Measurements from ENCODE around the gene PAGE2B. TPM values are rescaled to one million over a fixed set of nuclear protein-coding genes. Genes with fewer than 3 reads are reported as not detected.

The PAGE2B gene
- total RNA-seq, 3 donors from 2014 or later (not counting 1 experiment from before 2014, with no cell fraction given): 1.0 to 1.2 TPM; not detected in 1

GRCh38 chrX:55119712-55120111, 44.9 kb downstream of the PAGE2B start:
- Mint-ChIP-seq H3K27ac (peak overlapping the region in 1 of 2 donors; percentile 68), H3K4me1 (peaks cover 15% of the 10 kb centered on the region in 2 donors), H3K9me3 (no peaks in the 10 kb centered on the region), H3K4me3 (no peak overlapping the region), H3K27me3 (ENCODE audit: low read depth in 2 of 2) (peaks cover 0 to 44% of the 10 kb centered on the region in 2 donors), H3K36me3 (no peaks in the 10 kb centered on the region)
- ATAC-seq: no peak
- Histone ChIP-seq H3K36me3 (ENCODE audit: control insufficient read depth, insufficient read depth, low read length) (no peaks in the 10 kb centered on the region), H3K27me3 (ENCODE audit: control insufficient read depth, insufficient read depth, low read length) (no peaks in the 10 kb centered on the region), H3K4me3 (ENCODE audit: low read length) (no peak overlapping the region), H3K27ac (ENCODE audit: low read length) (no peak overlapping the region), H3K9me3 (ENCODE audit: control insufficient read depth, insufficient read depth, low read length) (no peaks in the 10 kb centered on the region), H3K4me1 (ENCODE audit: control insufficient read depth, insufficient read depth, low read length) (peaks cover 12% of the 10 kb centered on the region)
- no peak for TF ChIP-seq CTCF (IDR thresholded peaks at IDR 0.05)
- DNase-seq: peak in 1 of 2 donors; percentile 2
- WGBS (ENCODE audit: insufficient coverage): 20% methylated on average over 1 of the region's 1 CpG
- intact Hi-C loops (cut with micrococcal nuclease): no loop called here

GRCh38 chrX:55120761-55121358, 46.0 kb downstream of the PAGE2B start:
- H3K9me3 ChIP-seq (ENCODE audit: control insufficient read depth, insufficient read depth, low read length): no peaks in the 10 kb centered on the region
- H3K9me3 Mint-ChIP-seq: no peaks in the 10 kb centered on the region
- peaks cover 12% of the 10 kb centered on the region for H3K4me1 ChIP-seq (ENCODE audit: control insufficient read depth, insufficient read depth, low read length)
- H3K36me3 ChIP-seq (ENCODE audit: control insufficient read depth, insufficient read depth, low read length): no peaks in the 10 kb centered on the region
- no peak overlapping the region for H3K27ac ChIP-seq (ENCODE audit: low read length)
- peaks cover 0 to 32% of the 10 kb centered on the region in 2 donors for H3K27me3 Mint-ChIP-seq (ENCODE audit: low read depth in 2 of 2)
- WGBS (ENCODE audit: insufficient coverage): 75% methylated on average over 1 of the region's 2 CpGs
- intact Hi-C loops (cut with micrococcal nuclease): no loop called here
- no peaks in the 10 kb centered on the region for H3K27me3 ChIP-seq (ENCODE audit: control insufficient read depth, insufficient read depth, low read length)
- no peak overlapping the region for H3K4me3 Mint-ChIP-seq
- TF ChIP-seq CTCF (IDR thresholded peaks at IDR 0.05): no peak
- DNase-seq: no peak
- no peak for ATAC-seq
- peaks cover 15% of the 10 kb centered on the region in 2 donors for H3K4me1 Mint-ChIP-seq
- no peaks in the 10 kb centered on the region for H3K36me3 Mint-ChIP-seq
- H3K4me3 ChIP-seq (ENCODE audit: low read length): no peak overlapping the region
- H3K27ac Mint-ChIP-seq: no peak overlapping the region

GRCh38 chrX:55123900-55124299, 49.1 kb downstream of the PAGE2B start:
- Histone ChIP-seq H3K4me3 (ENCODE audit: low read length) (no peak overlapping the region), H3K4me1 (ENCODE audit: control insufficient read depth, insufficient read depth, low read length) (peaks cover 8% of the 10 kb centered on the region), H3K27ac (ENCODE audit: low read length) (no peak overlapping the region), H3K36me3 (ENCODE audit: control insufficient read depth, insufficient read depth, low read length) (no peaks in the 10 kb centered on the region), H3K27me3 (ENCODE audit: control insufficient read depth, insufficient read depth, low read length) (no peaks in the 10 kb centered on the region), H3K9me3 (ENCODE audit: control insufficient read depth, insufficient read depth, low read length) (no peaks in the 10 kb centered on the region)
- TF ChIP-seq CTCF (IDR thresholded peaks at IDR 0.05): no peak
- Mint-ChIP-seq H3K36me3 (no peaks in the 10 kb centered on the region), H3K27me3 (ENCODE audit: low read depth in 2 of 2) (peaks cover 3 to 30% of the 10 kb centered on the region in 2 donors), H3K4me3 (no peak overlapping the region), H3K9me3 (no peaks in the 10 kb centered on the region), H3K27ac (no peak overlapping the region), H3K4me1 (peaks cover 9 to 15% of the 10 kb centered on the region in 2 donors)
- ATAC-seq (no peak), DNase-seq (no peak)
- WGBS (ENCODE audit: insufficient coverage): 97% methylated on average over 7 of the region's 7 CpGs
- intact Hi-C loops (cut with micrococcal nuclease): no loop called here

- H3K36me3 ChIP-seq (ENCODE audit: control insufficient read depth, insufficient read depth, low read length): no peaks in the 10 kb centered on the region
- no peak for TF ChIP-seq CTCF (IDR thresholded peaks at IDR 0.05)
- Mint-ChIP-seq H3K27ac (no peak overlapping the region), H3K4me1 (no peaks in the 10 kb centered on the region), H3K9me3 (no peaks in the 10 kb centered on the region), H3K4me3 (no peak overlapping the region), H3K36me3 (no peaks in the 10 kb centered on the region), H3K27me3 (ENCODE audit: low read depth in 2 of 2) (peaks cover 6 to 17% of the 10 kb centered on the region in 2 donors)
- no peak overlapping the region for H3K4me3 ChIP-seq (ENCODE audit: low read length)
- no peaks in the 10 kb centered on the region for H3K4me1 ChIP-seq (ENCODE audit: control insufficient read depth, insufficient read depth, low read length)
- DNase-seq: no peak
- H3K27ac ChIP-seq (ENCODE audit: low read length): no peak overlapping the region
- intact Hi-C loops (cut with micrococcal nuclease): no loop called here
- WGBS (ENCODE audit: insufficient coverage): 63% methylated on average over 1 of the region's 2 CpGs
- ATAC-seq: no peak
- no peaks in the 10 kb centered on the region for H3K9me3 ChIP-seq (ENCODE audit: control insufficient read depth, insufficient read depth, low read length)
- H3K27me3 ChIP-seq (ENCODE audit: control insufficient read depth, insufficient read depth, low read length): no peaks in the 10 kb centered on the region
Measured at GRCh38 chrX:55127692-55128091, 52.9 kb downstream of the PAGE2B start.

Measured in natural killer cell (primary cell).